RWPE2 (cell line): ENCODE measurements around the gene PMIS2.

ENCODE experiments used
- ATAC-seq: fragments of 200-7000 bp; cut with Tn5 transposase; 3 replicates; pipeline ENCODE4 v1.9.1; 2021; ENCODE audit warnings: low read depth
- DNase-seq: peaks from one replicate; pipeline ENCODE4 v3.0.0-alpha.2; 2020; ENCODE audit warnings: low spot score
- H3K27ac ChIP-seq: fragments of 450-650 bp; 2 replicates; pipeline ENCODE4 v1.5.1; 2017; ENCODE audit warnings: mild to moderate bottlenecking; ENCODE audit not compliant: poor library complexity, severe bottlenecking
- H3K27me3 ChIP-seq: fragments of 250-450 bp; sonication (Bioruptor Pico); 2 replicates; pipeline ENCODE4 v1.5.1; 2021; ENCODE audit warnings: mild to moderate bottlenecking, moderate library complexity; ENCODE audit not compliant: insufficient read depth, poor library complexity, severe bottlenecking
- H3K36me3 ChIP-seq: fragments of 250-450 bp; sonication (Bioruptor Pico); 2 replicates; pipeline ENCODE4 v1.5.1; 2020; ENCODE audit warnings: low read depth, mild to moderate bottlenecking, moderate library complexity
- H3K4me1 ChIP-seq: fragments of 250-450 bp; sonication (Bioruptor Pico); 2 replicates; pipeline ENCODE4 v1.5.1; 2021; ENCODE audit warnings: mild to moderate bottlenecking, moderate library complexity; ENCODE audit not compliant: insufficient read depth, poor library complexity, severe bottlenecking
- H3K4me3 ChIP-seq: fragments of 250-450 bp; sonication (Bioruptor Pico); 2 replicates; pipeline ENCODE4 v1.5.1; 2021; ENCODE audit warnings: mild to moderate bottlenecking, moderate library complexity; ENCODE audit not compliant: severe bottlenecking
- H3K9me3 ChIP-seq: fragments of 250-450 bp; sonication (Bioruptor Pico); 2 replicates; pipeline ENCODE4 v1.5.1; 2021; ENCODE audit warnings: mild to moderate bottlenecking, moderate library complexity; ENCODE audit not compliant: severe bottlenecking
- TF ChIP-seq, protein P1 (sequence below): fragments of 450-650 bp; IDR thresholded peaks from one replicate; pipeline ENCODE4 v1.5.1; 2017; ENCODE audit warnings: mild to moderate bottlenecking, moderate library complexity; ENCODE audit not compliant: poor library complexity, severe bottlenecking

Gene PMIS2

DNA sequence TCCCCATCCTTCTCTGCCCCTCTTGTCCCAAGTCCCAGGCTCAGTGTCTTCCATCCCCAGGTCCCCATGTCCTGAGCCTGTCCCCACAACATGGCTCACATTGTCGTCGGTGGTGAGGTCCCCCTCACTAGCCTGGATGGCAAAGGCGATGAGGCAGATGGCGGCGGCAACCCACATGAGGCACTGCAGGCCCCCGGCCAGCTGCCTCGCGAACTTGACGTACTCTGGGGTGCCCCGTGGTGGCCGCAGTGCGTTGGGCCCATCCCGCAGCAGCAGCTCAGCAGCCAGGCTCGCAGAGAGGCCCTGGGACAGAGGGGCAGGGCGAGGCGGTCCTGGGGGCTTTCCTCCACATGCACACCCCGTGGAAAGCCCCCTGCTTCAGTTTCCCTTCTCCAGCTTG is 23.6 kb upstream of the PMIS2 start:
- Histone ChIP-seq H3K9me3 (no peaks in the 10 kb centered on the region), H3K4me1 (no peaks in the 10 kb centered on the region), H3K36me3 (no peaks in the 10 kb centered on the region), H3K4me3 (no peak overlapping the region), H3K27ac (no peak overlapping the region), H3K27me3 (peaks cover 8% of the 10 kb centered on the region)
- DNase-seq (peak; percentile 33), ATAC-seq (no peak)
- TF ChIP-seq, protein P1, sequence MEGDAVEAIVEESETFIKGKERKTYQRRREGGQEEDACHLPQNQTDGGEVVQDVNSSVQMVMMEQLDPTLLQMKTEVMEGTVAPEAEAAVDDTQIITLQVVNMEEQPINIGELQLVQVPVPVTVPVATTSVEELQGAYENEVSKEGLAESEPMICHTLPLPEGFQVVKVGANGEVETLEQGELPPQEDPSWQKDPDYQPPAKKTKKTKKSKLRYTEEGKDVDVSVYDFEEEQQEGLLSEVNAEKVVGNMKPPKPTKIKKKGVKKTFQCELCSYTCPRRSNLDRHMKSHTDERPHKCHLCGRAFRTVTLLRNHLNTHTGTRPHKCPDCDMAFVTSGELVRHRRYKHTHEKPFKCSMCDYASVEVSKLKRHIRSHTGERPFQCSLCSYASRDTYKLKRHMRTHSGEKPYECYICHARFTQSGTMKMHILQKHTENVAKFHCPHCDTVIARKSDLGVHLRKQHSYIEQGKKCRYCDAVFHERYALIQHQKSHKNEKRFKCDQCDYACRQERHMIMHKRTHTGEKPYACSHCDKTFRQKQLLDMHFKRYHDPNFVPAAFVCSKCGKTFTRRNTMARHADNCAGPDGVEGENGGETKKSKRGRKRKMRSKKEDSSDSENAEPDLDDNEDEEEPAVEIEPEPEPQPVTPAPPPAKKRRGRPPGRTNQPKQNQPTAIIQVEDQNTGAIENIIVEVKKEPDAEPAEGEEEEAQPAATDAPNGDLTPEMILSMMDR = no peak

GRCh38 chr19:35562776-35563175 is 23.2 kb upstream of the PMIS2 start:
- TF ChIP-seq, protein P1 = no peak
- no peak overlapping the region for H3K4me3 ChIP-seq
- H3K27ac ChIP-seq = no peak overlapping the region
- DNase-seq (no peak), ATAC-seq (no peak)
- H3K9me3 ChIP-seq = no peaks in the 10 kb centered on the region
- H3K36me3 ChIP-seq = no peaks in the 10 kb centered on the region
- H3K4me1 ChIP-seq = no peaks in the 10 kb centered on the region
- H3K27me3 ChIP-seq = peaks cover 8% of the 10 kb centered on the region

DNA sequence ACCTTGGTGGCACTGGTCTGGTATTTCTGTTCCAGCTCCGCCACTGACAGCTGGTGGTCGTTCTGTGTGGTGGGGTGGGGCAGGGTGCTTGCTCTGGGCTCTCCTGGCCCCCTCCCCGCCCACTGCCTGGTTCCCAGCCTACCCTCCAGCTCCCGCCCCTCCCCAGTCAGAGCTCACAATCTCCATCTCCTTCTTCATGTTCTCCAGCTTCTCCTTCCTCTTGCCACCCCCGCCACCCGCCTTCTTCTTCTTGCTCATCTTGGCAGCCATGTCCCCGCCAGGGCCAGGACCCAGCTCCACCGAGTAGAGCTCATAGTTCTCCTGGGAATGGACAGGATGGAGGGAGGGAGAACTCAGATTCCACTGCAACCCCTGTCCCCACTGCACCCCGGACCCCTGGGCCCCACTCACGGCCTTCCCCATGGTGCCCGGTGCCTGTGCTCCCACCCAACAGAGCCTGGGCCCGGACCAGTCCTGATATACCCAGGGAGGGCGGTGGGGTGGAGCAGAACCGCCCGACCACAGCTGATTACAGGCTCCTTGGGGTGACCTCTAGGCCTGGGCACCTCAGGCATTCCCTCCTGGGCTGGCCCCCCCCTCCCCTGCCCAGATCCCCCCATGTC is 22.7 kb upstream of the PMIS2 start, which contains the start of gene ATP4A:
ATP4A (minus strand) TSS at position 452 of the 623 bp plus-strand sequence; CDS start at position 423, 29 bp downstream.
- no peak for ATAC-seq
- Histone ChIP-seq H3K9me3 (no peaks in the 10 kb centered on the region), H3K4me3 (no peak within 1 kb of the TSS), H3K27ac (no peak within 1 kb of the TSS), H3K36me3 (no peaks in the 10 kb centered on the region), H3K4me1 (no peaks in the 10 kb centered on the region), H3K27me3 (peaks cover 8% of the 10 kb centered on the region)
- TF ChIP-seq, protein P1 = no peak
- DNase-seq = no peak

DNA sequence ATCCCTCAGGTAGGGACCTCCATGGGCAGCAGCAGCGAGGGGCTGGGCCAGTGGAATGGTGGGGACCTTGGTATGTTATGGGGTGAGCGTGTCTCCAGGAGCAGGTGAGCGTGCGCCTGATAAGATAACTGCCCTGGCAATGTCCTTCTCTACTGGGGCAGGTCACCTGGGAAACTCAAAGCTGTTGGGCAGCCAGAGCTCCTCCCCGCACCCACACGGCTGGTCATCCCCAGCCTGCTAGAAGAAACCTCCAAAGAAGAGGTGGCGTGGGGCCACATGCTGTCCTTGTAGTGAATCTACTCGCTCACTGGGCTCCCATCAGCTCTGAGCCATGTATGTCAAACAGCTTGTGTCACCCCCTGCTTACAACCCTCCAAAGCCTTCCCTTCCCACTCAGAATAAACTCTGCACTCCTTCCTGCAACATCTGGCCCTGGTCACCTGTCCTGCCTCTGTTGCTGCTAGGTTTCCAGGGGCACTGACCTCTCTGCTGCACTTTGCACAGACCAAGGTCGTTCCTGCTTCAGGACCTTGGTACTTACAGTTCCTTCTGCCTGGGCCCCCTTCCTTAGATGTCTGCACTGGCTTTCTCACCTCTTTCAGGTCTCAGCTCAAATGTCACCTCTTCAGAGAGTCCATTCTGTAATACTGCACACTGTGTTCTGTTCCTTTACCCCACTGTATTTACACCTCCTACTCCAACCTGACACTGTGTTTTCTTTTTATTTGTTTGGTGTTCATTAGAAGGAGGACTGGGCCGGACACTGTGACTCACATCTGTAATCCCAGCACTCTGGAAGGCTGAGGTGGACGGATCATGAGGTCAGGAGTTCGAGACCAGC is 20.7 kb upstream of the PMIS2 start:
- no peaks in the 10 kb centered on the region for H3K4me1 ChIP-seq
- no peak overlapping the region for H3K4me3 ChIP-seq

More for the DNA sequence above, 20.7 kb upstream of the PMIS2 start:
- H3K27ac ChIP-seq = no peak overlapping the region
- no peak for DNase-seq
- H3K36me3 ChIP-seq = no peaks in the 10 kb centered on the region
- TF ChIP-seq, protein P1 = no peak
- no peaks in the 10 kb centered on the region for H3K9me3 ChIP-seq
- H3K27me3 ChIP-seq = no peaks in the 10 kb centered on the region
- ATAC-seq = no peak
